A549 (cell line): ENCODE results near the gene ELMO3. TPM values are rescaled to one million over a fixed set of nuclear protein-coding genes. Genes with fewer than 3 reads are reported as not detected.

Source experiments
- ATAC-seq, 2 experiments: fragments of 200-7000 bp in 1 of 2; fragments of >200 bp in 1 of 2; cut with Nextera tagmentation in 1 of 2; cut with Tn5 transposase in 1 of 2; 3 replicates each; pipeline versions ENCODE4 v1.8.0 to v1.9.1; 2018 to 2020; ENCODE audit warnings: mild to moderate bottlenecking in 1 of 2, moderate library complexity in 1 of 2
- CTCF ChIA-PET: fragments of 300-600 bp; sonication (Branson Sonifier 250); formaldehyde crosslinking; extraction: SDS; loops from one replicate; lab custom pipeline; 2021; ENCODE audit warnings: antibody characterized with exemption, inconsistent platforms; lab: Yijun Ruan, JAX
- POLR2A ChIA-PET: fragments of 350-600 bp; formaldehyde crosslinking; extraction: SDS; loops from one replicate; lab custom pipeline; 2021; ENCODE audit warnings: antibody characterized with exemption, inconsistent platforms; lab: Yijun Ruan, JAX
- DNase-seq, 2 experiments: peaks; one replicate each; pipeline versions ENCODE4 v3.0.0 to v3.0.0-alpha.2; 2011 to 2016; ENCODE audit warnings: low read depth in 1 of 2, low spot score in 1 of 2
- FAIRE-seq: peaks from 2 replicates; lab custom pipeline; 2011; peaks lifted over from hg19 to GRCh38; lab: Jason Lieb, UNC
- H3K27ac ChIP-seq, 2 experiments: fragments of >200 bp; sonication (Bioruptor Twin); formaldehyde crosslinking; 3 replicates each; pipeline ENCODE4 v1.5.1; 2016 to 2017
- H3K4me1 ChIP-seq: fragments of >200 bp; sonication (Bioruptor Twin); formaldehyde crosslinking; 3 replicates; pipeline ENCODE4 v1.6.1; 2016
- H3K4me2 ChIP-seq: fragments of >200 bp; sonication (Bioruptor Twin); formaldehyde crosslinking; 3 replicates; pipeline ENCODE4 v1.6.1; 2016
- H3K4me3 ChIP-seq: fragments of >200 bp; sonication (Bioruptor Twin); formaldehyde crosslinking; 3 replicates; pipeline ENCODE4 v1.5.1; 2016
- H3K9me3 ChIP-seq: fragments of >200 bp; sonication (Bioruptor Twin); formaldehyde crosslinking; 3 replicates; pipeline ENCODE4 v1.6.1; 2016
- BCL3 ChIP-seq: fragments of >200 bp; sonication (Bioruptor Twin); formaldehyde crosslinking; IDR thresholded peaks from 3 replicates; pipeline ENCODE4 v1.6.1; 2016
- CBX8 ChIP-seq: fragments of 200-600 bp; sonication (generic); IDR thresholded peaks from 2 replicates; pipeline ENCODE4 v1.6.1; 2016
- CHD2 ChIP-seq: fragments of 150-350 bp; IDR thresholded peaks from 2 replicates; pipeline ENCODE4 v1.6.1; 2014; ENCODE audit warnings: low read length; ENCODE audit not compliant: partially characterized antibody
- EHF ChIP-seq: fragments of 250-450 bp; sonication (Bioruptor Pico); IDR thresholded peaks from 2 replicates; pipeline ENCODE4 v1.5.0; 2020; ENCODE audit warnings: mild to moderate bottlenecking
- EP300 ChIP-seq, 2 experiments: fragments of >200 bp; sonication (Bioruptor Twin); formaldehyde crosslinking; IDR thresholded peaks; 2 replicates in 1 of 2; 3 replicates in 1 of 2; pipeline ENCODE4 v1.6.1; 2016 to 2017
- ESRRA ChIP-seq: fragments of 150-350 bp; IDR thresholded peaks from 2 replicates; pipeline ENCODE4 v1.6.1; 2014; ENCODE audit warnings: mild to moderate bottlenecking, low read length, borderline replicate concordance
- FOSB ChIP-seq: fragments of 250-450 bp; sonication (Bioruptor Pico); IDR thresholded peaks from 2 replicates; pipeline ENCODE4 v1.5.0; 2020; ENCODE audit warnings: mild to moderate bottlenecking, moderate library complexity
- FOXS1 ChIP-seq: fragments of 250-450 bp; sonication (Bioruptor Pico); IDR thresholded peaks from 2 replicates; pipeline ENCODE4 v1.5.0; 2020; ENCODE audit warnings: mild to moderate bottlenecking, moderate library complexity
- HOXA7 ChIP-seq: fragments of 250-450 bp; sonication (Bioruptor Pico); IDR thresholded peaks from 2 replicates; pipeline ENCODE4 v1.5.0; 2020; ENCODE audit warnings: mild to moderate bottlenecking, moderate library complexity
- HOXB5 ChIP-seq: fragments of 250-450 bp; sonication (Bioruptor Pico); IDR thresholded peaks from 2 replicates; pipeline ENCODE4 v1.5.0; 2020; ENCODE audit warnings: mild to moderate bottlenecking, moderate library complexity
- JUN ChIP-seq, 2 experiments: fragments of >200 bp; sonication (Bioruptor Twin); formaldehyde crosslinking; IDR thresholded peaks; 2 replicates in 1 of 2; 3 replicates in 1 of 2; pipeline ENCODE4 v1.6.1; 2016 to 2017
- JUNB ChIP-seq: fragments of >200 bp; sonication (Bioruptor Twin); formaldehyde crosslinking; IDR thresholded peaks from 2 replicates; pipeline ENCODE4 v1.6.1; 2016
- KDM5A ChIP-seq: fragments of 200-600 bp; sonication (generic); IDR thresholded peaks from 2 replicates; pipeline ENCODE4 v1.6.1; 2016; ENCODE audit warnings: antibody characterized with exemption, mild to moderate bottlenecking
- MAFK ChIP-seq: fragments of 450-650 bp; IDR thresholded peaks from 2 replicates; pipeline ENCODE4 v1.6.1; 2014; ENCODE audit not compliant: partially characterized antibody
- MAX ChIP-seq: IDR thresholded peaks from 2 replicates; pipeline ENCODE4 v1.6.1; 2012
- MYC ChIP-seq: IDR thresholded peaks from 2 replicates; pipeline ENCODE4 v1.6.1; 2012; ENCODE audit warnings: mild to moderate bottlenecking, inconsistent platforms, low read length, improper control_type of control experiment, borderline replicate concordance
- NFE2L2 ChIP-seq: fragments of 150-350 bp; conservative IDR thresholded peaks from 2 replicates; pipeline ENCODE4 v1.6.1; 2014; ENCODE audit warnings: low read length
- NR3C1 ChIP-seq: fragments of >200 bp; sonication (Bioruptor Twin); formaldehyde crosslinking; IDR thresholded peaks from 3 replicates; pipeline ENCODE4 v1.6.1; 2017
- PBX3 ChIP-seq: IDR thresholded peaks from 2 replicates; pipeline ENCODE4 v1.6.1; 2012
- RAD21 ChIP-seq, 2 experiments: fragments of >200 bp in 1 of 2; sonication (Bioruptor Twin) in 1 of 2; formaldehyde crosslinking in 1 of 2; IDR thresholded peaks in 1 of 2; conservative IDR thresholded peaks in 1 of 2; 2 replicates in 1 of 2; 3 replicates in 1 of 2; pipeline ENCODE4 v1.6.1; 2012 to 2018; ENCODE audit warnings: inconsistent platforms in 1 of 2
- RFX5 ChIP-seq: fragments of 450-650 bp; IDR thresholded peaks from 2 replicates; pipeline ENCODE4 v1.7.1; 2014; ENCODE audit warnings: antibody characterized with exemption, mild to moderate bottlenecking, moderate library complexity
- RNF2 ChIP-seq: fragments of 200-600 bp; sonication (generic); IDR thresholded peaks from 2 replicates; pipeline ENCODE4 v1.6.1; 2016; ENCODE audit warnings: low read depth, mild to moderate bottlenecking, antibody characterized with exemption, moderate library complexity, borderline replicate concordance
- SREBF2 ChIP-seq: fragments of 450-650 bp; IDR thresholded peaks from 2 replicates; pipeline ENCODE4 v1.6.1; 2014; ENCODE audit warnings: mild to moderate bottlenecking, moderate library complexity
- TFCP2L1 ChIP-seq: fragments of 250-450 bp; sonication (Bioruptor Pico); IDR thresholded peaks from 2 replicates; pipeline ENCODE4 v1.5.0; 2021; ENCODE audit warnings: mild to moderate bottlenecking
- TP53 ChIP-seq: fragments of 250-450 bp; sonication (Bioruptor Pico); IDR thresholded peaks from 2 replicates; pipeline ENCODE4 v1.5.0; 2021; ENCODE audit warnings: mild to moderate bottlenecking, moderate library complexity
- ZC3H11A ChIP-seq: fragments of 450-650 bp; IDR thresholded peaks from 2 replicates; pipeline ENCODE4 v1.6.1; 2014; ENCODE audit warnings: antibody characterized with exemption, mild to moderate bottlenecking
- ZNF302 ChIP-seq: fragments of 250-450 bp; sonication (Bioruptor Pico); IDR thresholded peaks from 2 replicates; pipeline ENCODE4 v1.9.0; 2021; ENCODE audit warnings: inconsistent platforms, mild to moderate bottlenecking, moderate library complexity
- WGBS: methylation state at CpG from one replicate; pipeline ENCODE4 v1.1.6; 2017; ENCODE audit errors: missing lambda C conversion rate; 5-methylcytosine and 5-hydroxymethylcytosine counted together
- polyA plus RNA-seq, 4 experiments: library from polyadenylated mRNA; depleted of rRNA in 3 of 4; stranded (reverse); fragments of >200 nt; fragmentation: RNase III in 1 of 4; extraction: RNeasy Plus Mini Kit Qiagen cat#74134 plus additional on column Dnase treatment in 1 of 4; gene quantifications; 2 replicates in 3 of 4; 3 replicates in 1 of 4; pipeline ENCODE4 v1.2.3, GENCODE V29; 2011 to 2017

The ELMO3 gene
- polyA plus RNA-seq, 2 of the 4 experiments (the other 2 are of a cell fraction), result 0.62 to 1.4 TPM

- TF ChIP-seq RFX5 (no peak), MYC (no peak)
These were observed 39.3 kb downstream of the ELMO3 start (continued) for GRCh38 chr16:67238278-67238575.

- ATAC-seq (no peak), FAIRE-seq (no peak), DNase-seq (no peak)
- WGBS, result 91% methylated on average over 8 of the region's 9 CpGs
- Histone ChIP-seq H3K4me1 (peaks cover 40% of the 10 kb centered on the region), H3K27ac (peak overlapping the region in 1 of 2 experiments; percentile 21; a peak in 1 of 6 replicates), H3K4me3 (no peak overlapping the region), H3K4me2 (no peak overlapping the region), H3K9me3 (no peaks in the 10 kb centered on the region)
- TF ChIP-seq CBX8 (no peak), JUN (IDR thresholded peaks at IDR 0.05) (no peak), TP53 (CRISPR knock-in tag) (no peak), TFCP2L1 (CRISPR knock-in tag) (no peak), BCL3 (no peak), ESRRA (no peak), PBX3 (no peak), EP300 (IDR thresholded peaks at IDR 0.05) (no peak), JUNB (no peak), RAD21 (conservative IDR thresholded peaks at IDR 0.05 in 1 of 2, IDR thresholded peaks at IDR 0.05 in 1 of 2) (no peak), HOXB5 (CRISPR knock-in tag) (no peak)
- ChIA-PET CTCF (interaction anchor here (0.6 to 14.1 kb wide), 7 partner anchors 6 to 46 kb away, joined by 3 to 138 read pairs (median 5); partner anchors contain the start of genes FHOD1, PLEKHG4, SLC9A5 and TMEM208), POLR2A (interaction anchor here (1.0 to 2.4 kb wide), 2 partner anchors 9 to 12 kb away, joined by 3 to 14 read pairs; partner anchors contain the start of genes FHOD1 and TMEM208)
These were observed 40.0 kb downstream of the ELMO3 start for GRCh38 chr16:67238806-67239470.

- DNase-seq (no peak), ATAC-seq (no peak), FAIRE-seq (no peak)
- Histone ChIP-seq H3K4me1 (peaks cover 56% of the 10 kb centered on the region), H3K27ac (peak overlapping the region; percentile 91 to 97), H3K4me3 (no peak overlapping the region), H3K4me2 (peak overlapping the region; percentile 57), H3K9me3 (no peaks in the 10 kb centered on the region)
- ChIA-PET POLR2A (interaction anchor here (0.7 kb wide), 2 partner anchors 11 to 14 kb away, joined by 4 to 7 read pairs; partner anchors contain the start of gene TMEM208), CTCF (interaction anchor here (1.2 to 9.7 kb wide), 3 partner anchors 7 to 32 kb away, joined by 3 to 138 read pairs (median 3); partner anchors contain the start of gene TMEM208)
- WGBS, result 85% methylated on average over 4 of the region's 4 CpGs
- peak; percentile 55 for TF ChIP-seq MAFK
- no peak for TF ChIP-seq RNF2
These were observed 41.6 kb downstream of the ELMO3 start for GRCh38 chr16:67240506-67240905.

GRCh38 chr16:67241008-67241900 lies 42.3 kb downstream of the ELMO3 start:
- CTCF ChIA-PET, result interaction anchor here (0.5 to 9.7 kb wide), 7 partner anchors 8 to 287 kb away, joined by 3 to 138 read pairs (median 3); partner anchors contain the start of gene TMEM208
- DNase-seq (peak; percentile 74 to 76), FAIRE-seq (no peak), ATAC-seq (peak; percentile 16 to 46; a peak in 4 of 6 replicates)
- Histone ChIP-seq H3K9me3 (no peaks in the 10 kb centered on the region), H3K4me2 (peak overlapping the region; percentile 57), H3K27ac (peak overlapping the region; percentile 91 to 97), H3K4me1 (peaks cover 59% of the 10 kb centered on the region), H3K4me3 (no peak overlapping the region)
- 26% methylated on average over 8 of the region's 10 CpGs for WGBS
- POLR2A ChIA-PET, result interaction anchor here (0.7 to 1.4 kb wide), 3 partner anchors 10 to 14 kb away, joined by 4 to 7 read pairs (median 6); partner anchors contain the start of gene TMEM208
- TF ChIP-seq HOXB5 (CRISPR knock-in tag) (no peak), KDM5A (no peak), ZC3H11A (no peak), NFE2L2 (peak; percentile 77), MAX (0 out of 2 replicates have a peak, but pooled peaks have one; percentile 43), MAFK (peak; percentile 78), TFCP2L1 (CRISPR knock-in tag) (no peak), ZNF302 (CRISPR knock-in tag) (no peak), CHD2 (no peak), SREBF2 (no peak), FOXS1 (CRISPR knock-in tag) (no peak), NR3C1 (no peak), FOSB (no peak), EHF (CRISPR knock-in tag) (no peak), RFX5 (peak; percentile 61; the same call in 1 of the 2 replicates), HOXA7 (CRISPR knock-in tag) (no peak), EP300 (IDR thresholded peaks at IDR 0.05) (no peak)
